ENCODE measurements around the gene CD52. TPM values are rescaled to one million over a fixed set of nuclear protein-coding genes. Genes with fewer than 3 reads are reported as not detected.
A peak's percentile ranks its signal among the peaks of the same experiment; 100 is the strongest.

The CD52 gene
- total and polyA plus RNA-seq, 2 of the 13 experiments (the other 11 are each of a cell fraction or from before 2014, with no cell fraction given): 0.32 TPM; not detected in 1

DNA sequence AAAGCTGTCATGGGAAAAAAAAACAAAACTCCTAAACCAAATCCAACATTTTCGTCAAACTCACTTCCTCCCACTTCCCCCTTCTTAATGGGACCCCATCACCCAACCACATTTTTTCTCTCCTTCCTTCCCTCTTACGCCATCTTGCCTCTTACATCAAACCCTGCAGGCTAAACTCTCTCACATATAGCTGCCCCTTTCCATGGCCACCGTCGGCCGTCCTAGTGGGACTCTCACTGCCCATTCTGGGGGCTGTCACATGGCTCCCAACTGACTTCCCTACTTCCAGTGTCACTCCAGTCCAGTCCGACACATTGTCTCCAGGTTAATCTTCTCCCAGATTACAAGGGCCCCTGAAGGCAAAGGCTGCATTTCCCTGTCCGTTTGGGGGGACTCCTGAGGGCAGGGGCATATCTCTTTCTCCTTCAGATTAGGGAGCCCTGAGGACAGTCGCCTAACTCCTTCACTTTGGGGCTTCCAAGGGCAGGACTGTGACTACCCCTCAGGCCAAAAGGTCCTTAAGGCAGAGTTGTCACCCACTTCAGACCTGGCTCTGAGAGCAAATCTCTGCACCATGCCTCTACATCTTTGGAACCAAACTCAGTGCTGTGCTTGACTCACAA, 12.0 kb upstream of the CD52 start:
- H2AFZ ChIP-seq (ENCODE audit: low read length): no peak overlapping the region
- ChIA-PET CTCF (ENCODE audit: low intra/inter-chr PET ratio, low total read pairs) (no interaction called here), POLR2A (no interaction called here)
- 8% methylated on average over 8 of the region's 8 CpGs for WGBS (ENCODE audit: low lambda C conversion rate)
- H3K36me3 ChIP-seq (replicated peaks in 1 of 2; ENCODE audit: control insufficient read depth in 1 of 2, insufficient read depth in 2 of 2, low read length in 2 of 2): no peaks in the 10 kb centered on the region
- peaks cover 40% of the 10 kb centered on the region for H3K4me1 ChIP-seq (ENCODE audit: insufficient read depth, low read length)
- TSS peak; percentile 84 for BruUV-seq (replicated peaks)
- ATAC-seq (peak; percentile 10), DNase-seq (ENCODE audit: low spot score) (no peak), FAIRE-seq (no peak)
- TF ChIP-seq ZNF878 (CRISPR knock-in tag; IDR thresholded peaks at IDR 0.05) (no peak), CEBPB (IDR thresholded peaks at IDR 0.05; ENCODE audit: borderline replicate concordance, low read depth, low read length) (no peak), ZNF207 (IDR thresholded peaks at IDR 0.05; ENCODE audit: borderline replicate concordance) (no peak), JUND (CRISPR knock-in tag; IDR thresholded peaks at IDR 0.05) (0 out of 2 replicates have a peak, but pooled peaks have one; percentile 17), ZFP82 (CRISPR knock-in tag; IDR thresholded peaks at IDR 0.05; ENCODE audit: borderline replicate concordance) (no peak), POLR2A (IDR thresholded peaks at IDR 0.05; ENCODE audit: insufficient read depth in 1 of 2, low read depth in 2 of 2, low read length in 2 of 2) (peak in 1 of 2 experiments; percentile 22; a peak in 1 of 4 replicates)
- peak overlapping the region; percentile 81 for H3K9ac ChIP-seq (ENCODE audit: insufficient read depth, low read depth, low read length)
- intact Hi-C loops (cut with micrococcal nuclease; ENCODE audit: unreplicated experiment): loop anchor here (2.0 kb wide), 1 partner anchor 45 kb away; no protein-coding TSS in a partner anchor
- H4K20me1 ChIP-seq (ENCODE audit: insufficient read depth, low read length): no peaks in the 10 kb centered on the region
- in situ Hi-C loops (cut with HindIII; ENCODE audit: extremely low pct_ligation_motif_present, low pct_unique_long_range_greater_than_20kb): no loop called here
- no peaks in the 10 kb centered on the region for H3K9me3 ChIP-seq (ENCODE audit: low read length)
- H3K27me3 ChIP-seq (ENCODE audit: control insufficient read depth in 1 of 2, insufficient read depth in 2 of 2, low read length in 2 of 2): no peaks in the 10 kb centered on the region; a peak in 1 of 5 replicates
- H3K4me3 ChIP-seq (replicated peaks in 1 of 3; ENCODE audit: insufficient read depth in 1 of 3, low read depth in 2 of 3, low read length in 3 of 3): peak overlapping the region; percentile 90 to 98 (median 94)
- H3K79me2 ChIP-seq (ENCODE audit: insufficient read depth, low read length): no peaks in the 10 kb centered on the region
- H3K27ac ChIP-seq (ENCODE audit: extremely low read length, insufficient read depth, low read length): peak overlapping the region; percentile 68
- peak overlapping the region; percentile 84 for H3K4me2 ChIP-seq (ENCODE audit: low read depth, low read length)

Data from HepG2 (cell line).